T-helper 17 cell (primary cell): Measurements from ENCODE around the gene MAP2K3. TPM values are rescaled to one million over a fixed set of nuclear protein-coding genes. Genes with fewer than 3 reads are reported as not detected.
"Not testable (repeated sequence)": the region's sequence is repeated elsewhere in the genome, so short reads cannot be mapped to it uniquely, and the experiment has no call there.

Source experiments
- ATAC-seq: fragments of 150-1000 bp; cut with Tn5 transposase; 2 replicates; pipeline ENCODE4 v1.10.0; 2021; ENCODE audit warnings: mild to moderate bottlenecking, moderate library complexity
- DNase-seq, 3 donors: peaks; one replicate each; pipeline versions ENCODE4 v3.0.0 to v3.0.0-alpha.2; 2020 to 2021
- H3K9me3 ChIP-seq: one replicate; pipeline ENCODE4 v1.7.0; 2013; ENCODE audit warnings: low read length, mild to moderate bottlenecking; ENCODE audit not compliant: control insufficient read depth, poor library complexity, severe bottlenecking
- H3K27ac Mint-ChIP-seq: one replicate; pipeline ENCODE4 v1.8.0; 2022; ENCODE audit warnings: mild to moderate bottlenecking, moderate library complexity, mixed read lengths
- H3K27me3 Mint-ChIP-seq: one replicate; pipeline ENCODE4 v1.8.0; 2022; ENCODE audit warnings: mixed read lengths
- H3K36me3 Mint-ChIP-seq: one replicate; pipeline ENCODE4 v1.8.0; 2022; ENCODE audit warnings: low read depth, mixed read lengths
- H3K4me1 Mint-ChIP-seq: one replicate; pipeline ENCODE4 v1.8.0; 2022; ENCODE audit warnings: mild to moderate bottlenecking, mixed read lengths
- H3K4me3 Mint-ChIP-seq: one replicate; pipeline ENCODE4 v1.8.0; 2022; ENCODE audit warnings: mild to moderate bottlenecking, moderate library complexity, mixed read lengths
- total RNA-seq, 4 donors: library from RNA in 2 of 4; stranded (reverse) in 2 of 4; gene quantifications; one replicate each; pipeline ENCODE4 v1.2.3 and lab custom pipeline; 2022 to 2026

Gene MAP2K3
- total RNA-seq, 2 donors from 2014 or later: 61.2 to 73.0 TPM

- no peaks in the 10 kb centered on the region for H3K9me3 ChIP-seq
- DNase-seq: no peak
- no peaks in the 10 kb centered on the region for H3K27me3 Mint-ChIP-seq
- no peak for ATAC-seq
- peaks cover 4% of the 10 kb centered on the region for H3K36me3 Mint-ChIP-seq
- no peak overlapping the region for H3K27ac Mint-ChIP-seq
- H3K4me3 Mint-ChIP-seq: no peak overlapping the region
- H3K4me1 Mint-ChIP-seq: peaks cover 3% of the 10 kb centered on the region
These were observed 15.6 kb downstream of the MAP2K3 start for GRCh38 chr17:21299981-21300600.

- Mint-ChIP-seq H3K27me3 (no peaks in the 10 kb centered on the region), H3K36me3 (peaks cover 4% of the 10 kb centered on the region), H3K4me3 (no peak overlapping the region), H3K27ac (no peak overlapping the region), H3K4me1 (no peaks in the 10 kb centered on the region)
- ATAC-seq (no peak), DNase-seq (no peak)
- no peaks in the 10 kb centered on the region for H3K9me3 ChIP-seq
These were observed 16.4 kb downstream of the MAP2K3 start for GRCh38 chr17:21300601-21301571.

GRCh38 chr17:21301593-21302550, 17.4 kb downstream of the MAP2K3 start:
- DNase-seq: no peak
- H3K27ac Mint-ChIP-seq: peak overlapping the region; percentile 0
- no peaks in the 10 kb centered on the region for H3K4me1 Mint-ChIP-seq
- no peaks in the 10 kb centered on the region for H3K9me3 ChIP-seq
- H3K4me3 Mint-ChIP-seq: no peak overlapping the region
- peaks cover 4% of the 10 kb centered on the region for H3K36me3 Mint-ChIP-seq
- no peaks in the 10 kb centered on the region for H3K27me3 Mint-ChIP-seq
- ATAC-seq: no peak

- H3K27me3 Mint-ChIP-seq: no peaks in the 10 kb centered on the region
- peaks cover 4% of the 10 kb centered on the region for H3K36me3 Mint-ChIP-seq
- ATAC-seq (no peak), DNase-seq (no peak)
- H3K4me3 Mint-ChIP-seq: no peak overlapping the region
- peak overlapping the region; percentile 0 for H3K27ac Mint-ChIP-seq
- H3K9me3 ChIP-seq: no peaks in the 10 kb centered on the region
- H3K4me1 Mint-ChIP-seq: no peaks in the 10 kb centered on the region
These were observed 18.4 kb downstream of the MAP2K3 start for GRCh38 chr17:21302711-21303425.

- no peaks in the 10 kb centered on the region for H3K4me1 Mint-ChIP-seq
- H3K4me3 Mint-ChIP-seq: no peak overlapping the region
- no peak overlapping the region for H3K27ac Mint-ChIP-seq
- DNase-seq: no peak
- no peaks in the 10 kb centered on the region for H3K27me3 Mint-ChIP-seq
- H3K36me3 Mint-ChIP-seq: peaks cover 4% of the 10 kb centered on the region
- H3K9me3 ChIP-seq: no peaks in the 10 kb centered on the region
- no peak for ATAC-seq
These were observed 19.0 kb downstream of the MAP2K3 start for GRCh38 chr17:21303441-21304065.

- H3K36me3 Mint-ChIP-seq: peaks cover 4% of the 10 kb centered on the region
- no peak overlapping the region for H3K4me3 Mint-ChIP-seq
These were observed 19.6 kb downstream of the MAP2K3 start for GRCh38 chr17:21304091-21304490.

GRCh38 chr17:21304551-21305151, 20.1 kb downstream of the MAP2K3 start:
- H3K9me3 ChIP-seq, H3K4me3 Mint-ChIP-seq, H3K27ac Mint-ChIP-seq, H3K27me3 Mint-ChIP-seq, ATAC-seq, H3K4me1 Mint-ChIP-seq, H3K36me3 Mint-ChIP-seq: not testable (repeated sequence)
- DNase-seq: peak in 2 of 3 donors; percentile 2 to 6

More at GRCh38 chr17:21304091-21304490, 19.6 kb downstream of the MAP2K3 start:
- no peaks in the 10 kb centered on the region for H3K9me3 ChIP-seq
- no peak for ATAC-seq
- Mint-ChIP-seq H3K27me3 (no peaks in the 10 kb centered on the region), H3K4me1 (no peaks in the 10 kb centered on the region), H3K27ac (no peak overlapping the region)
- DNase-seq: no peak

- DNase-seq, ATAC-seq: not testable (repeated sequence)
These were observed 21.1 kb downstream of the MAP2K3 start for GRCh38 chr17:21305431-21306180.

GRCh38 chr17:21306611-21307272, 22.2 kb downstream of the MAP2K3 start:
- not testable (repeated sequence) for ATAC-seq, H3K4me1 Mint-ChIP-seq, DNase-seq, H3K27ac Mint-ChIP-seq, H3K9me3 ChIP-seq, H3K4me3 Mint-ChIP-seq, H3K36me3 Mint-ChIP-seq, H3K27me3 Mint-ChIP-seq

More at GRCh38 chr17:21305431-21306180, 21.1 kb downstream of the MAP2K3 start:
- not testable (repeated sequence) for H3K27me3 Mint-ChIP-seq, H3K36me3 Mint-ChIP-seq, H3K27ac Mint-ChIP-seq, H3K9me3 ChIP-seq, H3K4me1 Mint-ChIP-seq
- peak overlapping the region; percentile 56 for H3K4me3 Mint-ChIP-seq

- H3K27me3 Mint-ChIP-seq, H3K27ac Mint-ChIP-seq, H3K36me3 Mint-ChIP-seq, DNase-seq, ATAC-seq, H3K4me1 Mint-ChIP-seq, H3K9me3 ChIP-seq, H3K4me3 Mint-ChIP-seq: not testable (repeated sequence)
These were observed 22.7 kb downstream of the MAP2K3 start for GRCh38 chr17:21307273-21307625.

- not testable (repeated sequence) for H3K4me3 Mint-ChIP-seq, ATAC-seq, H3K4me1 Mint-ChIP-seq, H3K36me3 Mint-ChIP-seq, H3K27me3 Mint-ChIP-seq, H3K9me3 ChIP-seq, H3K27ac Mint-ChIP-seq, DNase-seq
These were observed 24.4 kb downstream of the MAP2K3 start for GRCh38 chr17:21308931-21309381.
